OCI-LY1 (cell line): Measurements from ENCODE around the gene EPO.

Experiments used
- H2AFZ ChIP-seq: fragments of 200-600 bp; sonication (generic), shearing (Covaris generic); 2 replicates; pipeline ENCODE4 v1.6.0; 2014; ENCODE audit warnings: antibody characterized with exemption, mild to moderate bottlenecking, low read length
- H3F3A ChIP-seq: fragments of 200-600 bp; sonication (generic), shearing (Covaris generic); 2 replicates; pipeline ENCODE4 v1.6.0; 2014; ENCODE audit warnings: mild to moderate bottlenecking, antibody characterized with exemption, low read length, moderate library complexity; ENCODE audit not compliant: insufficient read depth
- H3K27ac ChIP-seq: fragments of 200-600 bp; sonication (generic); 2 replicates; pipeline ENCODE4 v1.5.1; 2014; ENCODE audit warnings: low read length, mixed run types, mild to moderate bottlenecking, low read depth; ENCODE audit not compliant: poor library complexity, severe bottlenecking
- H3K27me3 ChIP-seq: fragments of 200-600 bp; sonication (generic); 2 replicates; pipeline ENCODE4 v1.6.0; 2014; ENCODE audit warnings: antibody characterized with exemption, mild to moderate bottlenecking, low read length, moderate library complexity; ENCODE audit not compliant: insufficient read depth
- H3K36me3 ChIP-seq: fragments of 200-600 bp; sonication (generic); 2 replicates; pipeline ENCODE4 v1.6.1; 2014; ENCODE audit warnings: mild to moderate bottlenecking, antibody characterized with exemption, low read length, moderate library complexity, mixed read lengths; ENCODE audit not compliant: insufficient read depth
- H3K4me1 ChIP-seq: fragments of 200-600 bp; sonication (generic); 2 replicates; pipeline ENCODE4 v1.5.1; 2014; ENCODE audit warnings: mild to moderate bottlenecking, low read length, moderate library complexity; ENCODE audit not compliant: insufficient read depth, severe bottlenecking
- H3K4me2 ChIP-seq: fragments of 200-600 bp; sonication (generic), shearing (Covaris generic); 2 replicates; pipeline ENCODE4 v1.6.1; 2014; ENCODE audit warnings: low read length
- H3K4me3 ChIP-seq: fragments of 200-600 bp; sonication (generic); 2 replicates; pipeline ENCODE4 v1.5.1; 2014; ENCODE audit warnings: low read length, low read depth, mild to moderate bottlenecking, mixed read lengths; ENCODE audit not compliant: poor library complexity, severe bottlenecking
- H3K79me2 ChIP-seq: fragments of 200-600 bp; shearing (Covaris generic); 2 replicates; pipeline ENCODE4 v1.6.1; 2016; ENCODE audit warnings: mixed run types, low read length, mixed read lengths; ENCODE audit not compliant: insufficient read depth
- H3K9ac ChIP-seq: fragments of 200-600 bp; sonication (generic), shearing (Covaris generic); 2 replicates; pipeline ENCODE4 v1.6.1; 2014; ENCODE audit warnings: mild to moderate bottlenecking, low read length, mixed read lengths
- H3K9me2 ChIP-seq: fragments of 200-600 bp; sonication (generic), shearing (Covaris generic); 2 replicates; pipeline ENCODE4 v1.6.1; 2014; ENCODE audit warnings: low read depth, mild to moderate bottlenecking, low read length, mixed read lengths
- H3K9me3 ChIP-seq: fragments of 200-600 bp; shearing (Covaris generic); 2 replicates; pipeline ENCODE4 v1.6.1; 2014; ENCODE audit warnings: low read length, mixed read lengths
- H4K20me1 ChIP-seq: fragments of 200-600 bp; sonication (generic), shearing (Covaris generic); 2 replicates; pipeline ENCODE4 v1.6.0; 2016; ENCODE audit warnings: mild to moderate bottlenecking, low read length; ENCODE audit not compliant: insufficient read depth
- CTCF ChIP-seq: fragments of 200-600 bp; sonication (generic), shearing (Covaris generic); IDR thresholded peaks from 2 replicates; pipeline ENCODE4 v1.5.1; 2017; ENCODE audit warnings: mild to moderate bottlenecking, antibody characterized with exemption, low read length, moderate library complexity, mixed read lengths
- EZH2 ChIP-seq: fragments of 200-600 bp; sonication (generic), shearing (Covaris generic); IDR thresholded peaks from 2 replicates; pipeline ENCODE4 v1.8.0; 2017; ENCODE audit warnings: borderline replicate concordance, mixed run types, mild to moderate bottlenecking, antibody characterized with exemption, low read length, moderate library complexity, mixed read lengths

EPO gene

GRCh38 chr7:100731937-100732636 is 11.8 kb downstream of the EPO start:
- Histone ChIP-seq H3K9ac (no peak overlapping the region), H3K4me2 (no peak overlapping the region), H3K36me3 (no peaks in the 10 kb centered on the region), H3K9me2 (no peaks in the 10 kb centered on the region), H3K79me2 (no peaks in the 10 kb centered on the region), H3K27ac (no peak overlapping the region), H3F3A (no peaks in the 10 kb centered on the region), H4K20me1 (no peaks in the 10 kb centered on the region), H3K4me3 (no peak overlapping the region), H2AFZ (no peak overlapping the region), H3K4me1 (no peaks in the 10 kb centered on the region), H3K9me3 (no peaks in the 10 kb centered on the region), H3K27me3 (peaks cover 6% of the 10 kb centered on the region; the same call in 1 of the 2 replicates)
- TF ChIP-seq EZH2, result no peak
- no peak for TF ChIP-seq CTCF

- H3F3A ChIP-seq, result no peaks in the 10 kb centered on the region
- no peak overlapping the region for H2AFZ ChIP-seq
- H3K9ac ChIP-seq, result no peak overlapping the region
- no peaks in the 10 kb centered on the region for H3K9me3 ChIP-seq
- no peak overlapping the region for H3K4me3 ChIP-seq
- TF ChIP-seq EZH2 (no peak), CTCF (no peak)
- H3K36me3 ChIP-seq, result no peaks in the 10 kb centered on the region
- no peaks in the 10 kb centered on the region for H3K79me2 ChIP-seq
- H4K20me1 ChIP-seq, result no peaks in the 10 kb centered on the region
- H3K4me2 ChIP-seq, result no peak overlapping the region
- no peaks in the 10 kb centered on the region for H3K9me2 ChIP-seq
- H3K4me1 ChIP-seq, result no peaks in the 10 kb centered on the region
- no peak overlapping the region for H3K27ac ChIP-seq
- H3K27me3 ChIP-seq, result no peaks in the 10 kb centered on the region
Observed at GRCh38 chr7:100735730-100736129, 15.5 kb downstream of the EPO start.

GRCh38 chr7:100736671-100737070 is 16.4 kb downstream of the EPO start:
- TF ChIP-seq EZH2 (no peak), CTCF (no peak)
- Histone ChIP-seq H3F3A (no peaks in the 10 kb centered on the region), H2AFZ (no peak overlapping the region), H3K27ac (no peak overlapping the region), H3K79me2 (no peaks in the 10 kb centered on the region), H3K4me2 (no peak overlapping the region), H3K9me2 (no peaks in the 10 kb centered on the region), H3K9me3 (no peaks in the 10 kb centered on the region), H3K4me1 (no peaks in the 10 kb centered on the region), H4K20me1 (no peaks in the 10 kb centered on the region), H3K4me3 (no peak overlapping the region), H3K36me3 (no peaks in the 10 kb centered on the region), H3K9ac (no peak overlapping the region), H3K27me3 (no peaks in the 10 kb centered on the region)
